Measurements from ENCODE around the gene TTLL6.
"Not testable (repeated sequence)": the region's sequence is repeated elsewhere in the genome, so short reads cannot be mapped to it uniquely, and the experiment has no call there.

Gene TTLL6

DNA sequence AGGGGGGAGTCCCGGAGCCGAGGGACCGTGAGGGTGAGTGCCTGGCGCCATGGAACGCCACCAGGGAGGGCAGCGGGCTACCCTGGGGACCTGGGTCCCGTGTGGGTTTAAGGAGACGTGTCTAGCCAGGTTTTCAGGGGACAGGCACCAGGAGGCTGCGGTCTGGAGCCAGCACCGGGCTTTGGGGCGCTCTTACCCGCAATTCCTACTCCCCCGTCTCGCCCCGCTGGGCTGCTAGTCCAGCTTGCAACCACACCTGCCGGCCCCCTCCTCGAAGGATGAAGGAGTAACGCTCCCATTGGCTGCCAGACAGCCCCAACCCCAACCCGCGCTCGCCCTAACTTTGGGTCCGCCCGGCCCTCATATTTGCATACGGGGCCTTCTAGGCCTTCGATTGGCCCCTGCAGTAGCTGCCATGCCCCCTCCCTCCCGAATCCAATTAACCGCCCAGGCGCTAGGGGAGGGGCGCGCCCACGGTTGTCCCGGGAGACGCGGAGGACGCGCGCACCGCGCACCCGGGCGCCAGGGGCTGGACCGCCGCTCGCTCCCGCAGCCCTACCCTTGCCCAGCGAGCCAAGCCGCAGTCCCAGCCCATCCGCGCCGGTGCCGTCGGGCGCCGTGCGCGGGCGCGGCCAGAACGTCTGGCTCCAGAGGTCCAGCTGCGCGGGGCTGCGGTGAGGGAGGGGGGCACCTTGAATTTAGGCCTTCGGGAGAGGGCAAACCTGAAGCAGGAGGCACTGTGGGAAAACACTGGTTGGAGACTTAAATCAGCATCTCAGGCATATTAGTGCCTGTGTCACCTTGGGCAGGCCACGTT, at the start of gene TTLL6:
TSS of gene TTLL6 (minus strand) at position 456 of the 817 bp plus-strand sequence. CDS start at position 299, 157 bp downstream.
- DNase-seq, result peak; percentile 74 to 83

DNA sequence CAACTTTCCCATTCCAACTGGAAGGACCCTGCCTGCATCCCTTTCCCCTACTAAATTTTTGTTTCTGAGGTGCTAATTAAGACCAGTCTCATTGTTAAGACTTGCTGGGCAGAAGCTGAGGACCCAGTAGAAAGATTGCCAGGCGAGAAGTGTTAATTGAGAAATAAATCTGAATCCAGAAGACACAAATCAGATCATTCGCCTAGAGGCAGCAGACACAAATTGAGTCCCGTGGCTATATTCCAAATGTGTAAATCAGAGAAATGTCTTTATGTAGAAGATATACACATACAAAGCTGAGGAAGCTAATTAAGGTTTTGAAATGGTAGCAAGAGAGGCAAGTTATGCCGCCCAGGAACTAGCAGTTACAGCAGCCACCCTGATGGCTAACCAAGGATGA, 43.4 kb upstream of the TTLL6 start:
- no peak for DNase-seq

DNA sequence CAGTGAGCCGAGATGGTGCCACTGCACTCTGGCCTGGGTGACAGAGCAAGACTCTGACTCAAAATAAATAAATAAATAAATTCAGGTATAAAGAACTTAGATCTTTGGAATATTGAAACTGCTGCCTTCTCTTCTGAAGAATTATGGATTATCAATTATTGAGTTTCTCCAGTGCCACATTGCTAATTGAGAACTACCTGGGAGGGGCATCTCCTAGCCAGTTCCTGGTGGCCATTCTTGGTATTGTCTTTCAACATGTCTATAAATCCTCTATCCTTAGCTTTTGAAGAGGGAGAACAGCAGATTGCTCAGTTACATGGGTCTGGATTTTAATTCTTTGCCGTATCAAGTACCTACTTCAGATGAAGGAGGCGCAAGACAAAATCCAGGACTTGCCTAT, 43.0 kb upstream of the TTLL6 start:
- no peak for DNase-seq

DNA sequence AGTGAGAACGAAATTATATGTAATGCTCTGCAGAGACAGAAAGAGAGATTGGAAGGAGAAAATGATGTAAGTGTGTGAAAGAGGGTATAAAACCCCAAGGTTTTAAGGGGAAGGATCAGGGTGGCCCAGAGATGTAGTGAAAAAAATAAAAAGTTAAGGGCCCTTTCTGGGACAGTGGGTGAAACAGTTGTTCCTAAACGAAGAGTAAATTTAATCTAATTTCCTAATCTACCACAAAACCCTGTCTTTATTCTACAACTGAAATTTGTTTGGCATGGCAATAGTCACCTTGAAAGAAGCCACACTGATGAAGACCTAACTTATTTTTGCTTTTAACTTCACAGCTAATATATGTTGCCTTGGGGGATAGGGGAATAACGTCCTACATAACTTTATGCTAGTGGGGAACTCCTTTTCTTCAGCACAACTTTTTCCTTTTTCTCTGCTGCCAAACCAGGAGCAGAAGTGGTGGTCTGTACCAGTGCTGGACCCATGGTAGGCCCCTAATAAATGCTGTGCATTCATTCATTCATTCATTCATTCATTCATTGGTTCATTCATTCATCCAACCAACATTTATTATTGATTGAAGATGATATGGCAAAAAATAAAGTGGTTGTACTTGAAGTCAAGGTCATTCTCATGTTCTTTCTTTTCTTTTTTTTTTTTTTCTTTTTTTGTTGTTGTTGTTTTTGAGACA, 39.2 kb upstream of the TTLL6 start:
- no peak for DNase-seq

DNA sequence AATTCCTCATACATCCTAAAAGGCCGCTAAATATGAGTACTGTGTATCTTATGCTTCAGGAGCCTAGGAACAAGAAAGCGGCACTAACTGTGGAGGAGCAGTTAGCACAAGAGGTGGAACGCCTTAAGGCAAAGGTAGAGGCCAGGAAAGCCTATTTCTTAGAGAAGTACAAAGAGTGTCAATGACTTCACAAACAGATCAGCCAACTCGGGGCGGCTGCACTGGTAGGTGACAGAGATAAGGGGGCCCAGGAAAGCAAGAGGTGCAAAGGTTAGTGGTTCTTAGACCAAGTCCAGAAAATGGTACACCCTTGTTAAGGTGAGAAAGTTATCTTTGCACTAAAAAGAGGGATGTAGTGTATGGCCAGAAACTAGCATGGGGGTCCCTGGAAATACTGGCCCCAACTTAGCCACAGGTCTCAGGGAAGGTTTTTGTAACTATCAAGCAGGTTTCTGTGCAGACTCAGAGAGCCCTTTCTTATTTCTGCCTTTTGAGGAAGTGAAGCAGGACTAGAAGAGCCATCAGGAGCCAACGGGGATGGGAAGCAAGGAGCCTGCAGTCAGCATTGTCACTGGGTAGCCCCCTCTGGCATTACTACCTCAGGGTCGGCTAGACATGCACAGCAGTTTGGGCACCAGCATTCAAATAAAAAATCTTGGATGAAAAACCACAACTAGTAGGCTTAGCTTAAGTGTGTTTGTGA, 37.9 kb upstream of the TTLL6 start:
- DNase-seq, result no peak

DNA sequence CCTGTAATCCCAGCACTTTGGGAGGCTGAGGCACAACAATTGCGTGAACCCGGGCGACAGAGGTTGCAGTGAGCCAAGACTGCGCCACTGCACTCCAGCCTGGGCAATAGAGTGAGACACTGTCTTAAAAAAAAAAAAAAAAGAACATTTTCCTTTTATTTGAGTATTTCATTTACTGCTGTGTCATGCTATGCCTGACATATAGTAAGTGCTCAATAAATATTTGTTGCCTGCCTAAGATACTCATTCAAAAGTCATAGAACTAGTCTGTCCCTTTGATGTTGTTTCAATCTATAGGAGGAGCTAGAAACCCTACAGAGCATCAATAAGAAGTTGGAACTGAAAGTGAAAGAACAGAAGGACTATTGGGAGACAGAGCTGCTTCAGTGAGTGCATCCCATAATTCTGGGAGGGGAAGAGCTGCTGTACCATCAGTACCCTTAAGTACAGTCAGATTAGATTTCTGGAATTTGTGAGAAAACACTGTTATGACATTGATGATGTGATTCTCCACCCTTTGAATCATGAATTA, 33.8 kb upstream of the TTLL6 start:
- DNase-seq, result peak in 1 of 2 donors; percentile 35

DNA sequence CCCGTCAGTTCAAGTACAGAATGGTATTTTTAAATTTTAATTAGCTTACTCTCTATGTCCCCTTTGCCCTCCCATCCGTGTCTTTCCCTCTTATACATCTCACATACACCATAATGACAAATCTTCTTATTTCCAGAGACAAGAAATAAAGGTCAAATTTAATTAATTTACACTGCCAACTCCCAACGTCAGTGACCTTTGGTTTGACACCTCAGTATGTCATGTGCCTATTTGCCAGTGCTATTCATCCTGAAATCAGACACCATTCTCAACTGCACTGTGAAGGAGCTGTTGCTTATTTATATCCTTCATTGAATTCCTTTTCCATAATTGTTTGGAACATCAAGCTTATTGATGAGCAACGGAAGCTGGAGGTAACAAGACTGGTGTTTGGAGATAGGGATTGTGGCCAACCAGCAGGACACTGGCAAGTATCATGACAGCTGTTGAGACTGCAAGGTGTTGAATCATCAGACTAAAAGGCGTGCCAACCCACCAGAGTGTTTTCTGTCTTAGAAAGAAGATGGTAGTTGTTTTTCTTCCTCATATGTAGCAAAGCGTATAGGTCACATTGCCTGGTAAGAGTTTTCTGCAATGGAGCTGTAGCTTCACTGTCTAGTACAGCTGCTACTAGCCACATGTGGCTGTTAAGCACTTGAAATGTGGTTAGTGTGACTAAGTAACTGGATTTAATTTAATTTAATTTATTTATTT, 26.3 kb upstream of the TTLL6 start:
- DNase-seq, result no peak

DNA sequence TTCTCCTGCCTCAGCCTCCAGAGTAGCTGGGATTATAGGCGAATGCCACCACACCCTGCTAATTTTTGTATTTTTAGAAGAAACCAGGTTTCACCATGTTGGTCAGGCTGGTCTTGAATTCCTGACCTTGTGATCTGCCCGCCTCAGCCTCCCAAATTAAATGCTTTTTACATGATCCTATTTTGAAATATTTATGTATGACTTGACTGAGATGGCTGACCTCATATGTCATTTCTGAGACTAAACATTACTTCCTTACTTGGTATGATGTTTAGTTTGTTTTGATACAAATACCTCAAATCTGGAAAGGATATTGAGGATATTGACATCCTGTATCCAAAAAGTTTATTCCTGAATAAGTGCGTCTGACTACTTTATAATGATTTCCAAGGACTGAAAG, 25.7 kb upstream of the TTLL6 start:
- DNase-seq, result no peak

DNA sequence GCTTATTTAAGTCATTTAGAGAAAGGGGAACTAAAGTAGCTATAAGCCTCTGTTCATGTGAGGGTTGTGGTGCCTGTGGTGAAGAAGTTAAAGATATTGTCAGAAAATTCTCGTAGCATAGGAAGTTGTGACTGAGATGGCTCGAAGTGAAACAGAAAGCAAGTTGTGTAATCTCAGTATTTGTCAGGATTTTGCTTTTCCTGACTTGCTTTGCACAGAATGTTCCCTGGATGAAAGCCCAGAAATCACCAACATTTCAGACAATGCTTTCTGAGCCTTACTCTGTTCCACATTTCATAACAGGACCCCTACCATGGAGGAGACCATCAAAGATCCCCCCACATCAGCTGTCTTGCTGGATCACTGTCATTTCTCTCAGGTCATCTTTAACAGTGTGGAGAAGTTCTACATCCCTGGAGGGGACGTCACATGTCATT, 24.4 kb upstream of the TTLL6 start:
- DNase-seq, result peak; percentile 30 to 65

DNA sequence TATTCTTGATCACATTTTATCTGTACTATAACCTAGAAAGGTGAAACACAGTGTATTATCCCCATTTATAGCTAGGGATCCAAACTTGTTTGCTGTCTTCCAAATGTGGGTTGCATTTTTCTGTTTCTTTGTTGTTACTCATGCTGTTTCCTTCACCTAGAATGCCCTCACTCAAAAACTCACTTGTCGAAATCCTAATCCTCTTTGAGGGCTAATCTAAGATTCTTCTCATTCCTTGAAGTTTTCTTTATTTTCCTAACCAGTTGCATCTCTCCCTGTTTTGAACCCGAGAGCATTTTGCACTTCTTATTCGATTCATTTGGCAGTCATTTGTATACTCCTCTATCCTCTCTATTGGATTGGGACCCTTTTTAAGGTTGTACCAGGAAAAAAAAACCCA, 23.4 kb upstream of the TTLL6 start:
- DNase-seq, result no peak

DNA sequence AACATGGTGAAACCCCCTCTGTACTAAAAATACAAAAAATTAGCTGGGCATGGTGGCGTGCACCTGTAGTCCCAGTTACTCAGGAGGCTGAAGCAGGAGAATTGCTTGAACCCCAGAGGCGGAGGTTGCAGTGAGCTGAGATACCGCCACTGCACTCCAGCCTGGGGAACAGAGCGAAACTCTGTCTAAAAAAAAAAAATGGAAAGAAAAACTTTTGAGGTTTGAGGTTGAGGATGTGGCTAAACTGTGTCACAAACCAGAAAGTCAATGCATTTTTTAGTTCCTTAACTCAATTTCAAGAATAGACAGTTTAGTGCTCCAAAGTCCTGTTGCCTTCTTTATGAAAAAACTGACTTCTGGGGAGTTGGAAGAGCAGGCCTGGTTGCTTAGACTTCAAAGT, 20.4 kb upstream of the TTLL6 start:
- peak in 1 of 2 donors; percentile 56 for DNase-seq

DNA sequence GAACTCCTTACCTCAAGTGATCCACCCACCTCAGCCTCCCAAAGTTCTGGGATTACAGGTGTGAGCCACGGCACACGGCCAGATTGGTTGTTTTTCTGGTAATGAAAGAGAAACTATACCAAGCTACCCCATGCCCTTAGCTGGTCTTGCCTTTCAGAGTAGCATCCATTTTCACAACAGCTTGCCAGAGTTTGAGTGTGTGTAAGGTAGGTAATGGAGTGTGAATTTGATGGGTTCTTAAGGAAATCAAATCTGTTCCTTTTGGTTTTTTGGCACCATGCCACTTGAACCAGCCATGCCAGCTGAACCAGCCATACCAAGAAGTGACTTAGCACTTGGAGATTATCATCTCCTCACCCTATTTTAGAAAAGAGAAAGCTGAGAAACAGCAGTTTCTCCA, 18.9 kb upstream of the TTLL6 start:
- DNase-seq, result peak in 1 of 2 donors; percentile 26

DNA sequence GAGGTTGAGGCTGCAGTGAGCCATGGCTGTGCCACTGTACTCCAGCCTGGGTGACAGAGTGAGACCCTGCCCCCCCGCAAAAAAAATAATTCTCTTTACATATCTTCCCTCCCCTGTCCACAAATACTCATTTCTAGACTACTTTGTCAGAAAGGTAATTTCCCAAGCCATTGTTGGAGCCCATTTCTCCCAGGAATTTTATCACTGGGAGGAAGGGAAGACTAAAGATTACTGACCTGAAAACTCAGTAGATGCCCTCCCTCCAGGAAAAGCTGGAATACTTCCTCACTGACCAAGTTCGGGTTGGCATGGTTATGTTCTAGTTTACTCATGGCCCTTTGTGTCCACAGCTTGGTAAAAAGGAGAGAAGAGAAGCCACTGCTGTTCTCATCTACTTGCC, 17.9 kb upstream of the TTLL6 start:
- DNase-seq, result no peak

DNA sequence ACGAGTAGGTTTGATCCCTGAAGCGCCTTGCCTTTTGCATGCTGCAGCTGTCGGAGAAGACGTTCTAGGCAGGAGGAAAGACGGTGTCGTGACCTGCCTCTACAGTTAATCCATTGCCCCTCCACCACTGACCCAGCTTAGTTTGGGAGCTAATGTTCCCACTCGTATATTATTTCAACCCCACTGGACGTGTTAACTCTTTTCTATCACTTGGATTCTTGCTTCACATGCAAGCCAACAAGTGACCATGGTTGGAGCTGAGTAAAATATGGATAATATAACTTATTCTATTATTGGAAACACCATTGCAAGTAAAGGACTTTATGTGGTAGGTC, 14.5 kb upstream of the TTLL6 start:
- no peak for DNase-seq

DNA sequence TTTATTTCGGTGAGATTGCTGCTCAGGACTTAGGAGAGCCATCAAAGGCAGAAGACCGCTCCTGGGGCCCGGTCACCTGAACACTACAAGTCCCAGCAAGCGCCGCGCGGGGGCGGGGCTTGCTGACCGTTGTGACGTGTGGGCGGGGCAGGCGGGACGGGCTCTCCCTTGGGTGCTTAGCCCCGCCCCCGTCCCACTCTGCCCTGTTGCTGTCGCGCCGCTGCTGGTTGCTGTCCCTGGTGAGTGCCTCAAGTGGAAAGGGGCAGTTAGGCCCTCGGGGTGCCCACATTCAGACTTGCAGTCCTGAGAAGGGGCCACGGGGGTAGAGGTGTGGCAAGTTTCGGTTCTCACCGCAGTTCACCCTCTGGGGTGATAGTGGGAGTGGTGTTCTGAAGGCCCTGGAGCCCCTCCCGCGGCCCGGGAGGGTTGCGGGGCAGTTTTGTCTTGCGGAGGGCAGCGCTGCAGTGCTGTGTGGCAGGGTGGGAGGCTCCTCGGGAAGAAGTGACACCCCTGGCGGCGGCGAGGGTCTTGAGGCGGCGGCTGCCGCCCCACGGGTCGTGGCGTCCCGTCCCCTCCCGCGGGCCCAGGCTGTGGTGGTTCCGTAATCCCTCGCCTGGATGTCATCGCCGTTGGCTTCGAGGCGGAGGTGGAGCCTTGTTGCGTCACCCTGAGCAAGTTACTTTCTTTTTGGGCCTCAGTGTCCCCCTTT, 14.0 kb upstream of the TTLL6 start, which contains the start of gene CALCOCO2:
TSS of gene CALCOCO2 (plus strand) at position 196 of the 709 bp plus-strand sequence. CDS start 10,673 bp downstream, outside the sequence.
- DNase-seq, result peak; percentile 91

DNA sequence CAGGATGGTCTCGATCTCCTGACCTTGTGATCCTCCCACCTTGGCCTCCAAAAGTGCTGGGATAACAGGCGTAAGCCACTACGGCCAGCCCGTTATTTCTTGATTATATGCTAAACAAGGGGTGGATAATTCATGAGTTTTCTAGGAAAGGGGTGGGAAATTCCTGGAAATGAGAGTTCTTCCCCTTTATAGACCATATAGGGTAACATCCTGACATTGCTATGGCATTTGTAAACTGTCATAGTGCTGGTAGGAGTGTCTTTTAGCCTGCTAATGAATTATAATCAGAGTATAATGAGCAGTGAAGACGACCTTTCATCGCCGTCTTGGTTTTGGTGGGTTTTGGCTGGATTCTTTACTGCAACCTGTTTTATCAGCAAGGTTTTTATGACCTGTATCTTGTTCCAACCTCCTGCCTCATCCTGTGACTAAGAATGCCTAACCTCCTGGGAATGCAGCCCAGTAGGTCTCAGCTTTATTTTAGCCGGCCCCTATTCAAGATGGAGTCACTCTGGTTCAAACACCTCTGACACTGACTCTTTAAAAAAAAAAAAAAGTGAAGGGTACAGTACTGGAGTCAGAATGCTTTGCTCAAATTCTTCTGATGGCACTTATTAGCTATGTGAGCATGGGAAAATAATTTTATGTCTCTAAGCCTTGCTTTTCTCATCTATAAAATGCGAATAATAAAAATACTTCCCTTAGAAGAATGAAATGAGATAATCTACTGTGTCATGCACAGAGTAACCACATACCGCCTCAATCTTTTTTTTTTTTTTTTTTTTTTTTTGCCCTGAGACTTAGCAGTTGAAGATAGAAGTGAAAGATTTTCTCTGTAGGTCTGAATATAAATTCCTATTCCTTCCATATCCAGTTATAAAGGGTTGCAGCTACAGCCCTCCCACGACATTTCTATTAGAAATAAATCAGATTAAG, 8.7 kb upstream of the TTLL6 start:
- DNase-seq, result no peak

DNA sequence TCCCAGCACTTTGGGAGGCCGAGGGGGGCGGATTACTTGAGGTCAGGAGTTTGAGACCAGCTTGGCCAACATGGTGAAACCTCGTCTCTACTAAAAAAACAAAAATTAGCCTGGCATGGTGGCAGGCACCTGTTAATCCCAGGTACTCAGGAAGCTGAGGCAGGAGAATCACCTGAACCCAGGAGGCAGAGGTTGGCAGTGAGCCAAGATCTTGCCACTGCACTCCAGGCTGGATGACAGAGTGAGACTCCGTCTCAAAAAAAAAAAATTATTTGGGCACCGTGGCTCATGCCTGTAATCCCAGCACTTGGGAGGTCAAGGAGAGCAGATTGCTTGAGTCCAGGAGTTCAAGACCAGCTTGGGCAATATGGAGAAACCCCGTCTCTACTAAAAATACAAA, 3.9 kb upstream of the TTLL6 start:
- DNase-seq, result not testable (repeated sequence)

DNA sequence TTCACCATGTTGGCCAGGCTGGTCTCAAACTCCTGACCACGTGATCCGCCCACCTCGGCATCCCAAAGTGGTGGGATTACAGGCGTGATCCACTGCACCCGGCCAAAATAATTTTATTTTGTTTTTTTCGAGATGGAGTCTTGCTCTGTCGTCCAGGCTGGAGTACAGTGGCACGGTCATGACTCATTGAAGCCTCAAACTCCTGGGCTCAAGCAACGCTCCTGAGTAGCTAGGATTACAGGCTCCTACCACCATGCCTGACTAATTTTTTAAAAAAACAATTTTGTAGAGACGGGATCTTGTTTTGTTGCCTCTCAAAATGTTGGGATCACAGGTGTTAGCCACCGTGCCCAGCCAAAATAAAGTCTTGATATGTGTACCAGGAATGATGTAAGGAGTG, 2.4 kb upstream of the TTLL6 start:
- no peak for DNase-seq

DNA sequence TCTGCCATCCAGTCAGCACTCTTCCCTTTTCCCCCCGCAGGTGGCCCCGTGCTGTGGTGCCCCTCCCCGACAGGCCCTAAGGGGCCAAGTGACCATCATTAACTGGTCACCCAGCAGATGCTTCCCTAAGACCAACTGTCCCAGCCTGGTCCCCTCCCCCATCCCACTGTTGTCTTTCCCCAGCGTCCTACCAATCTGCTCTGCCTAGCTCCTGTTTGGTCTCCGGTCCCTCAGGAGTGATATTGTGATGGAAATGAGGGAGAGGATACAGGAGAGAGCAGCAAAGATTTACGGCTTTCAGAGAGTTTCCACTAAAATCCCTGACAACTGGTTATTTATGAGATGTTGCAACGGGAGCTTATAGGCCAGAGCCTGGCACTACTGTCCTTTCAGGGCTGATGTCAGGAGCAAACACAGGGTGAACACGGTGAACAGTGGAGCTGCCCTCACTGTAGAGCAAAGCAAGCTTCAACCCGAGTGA, 1.4 kb upstream of the TTLL6 start:
- no peak for DNase-seq

DNA sequence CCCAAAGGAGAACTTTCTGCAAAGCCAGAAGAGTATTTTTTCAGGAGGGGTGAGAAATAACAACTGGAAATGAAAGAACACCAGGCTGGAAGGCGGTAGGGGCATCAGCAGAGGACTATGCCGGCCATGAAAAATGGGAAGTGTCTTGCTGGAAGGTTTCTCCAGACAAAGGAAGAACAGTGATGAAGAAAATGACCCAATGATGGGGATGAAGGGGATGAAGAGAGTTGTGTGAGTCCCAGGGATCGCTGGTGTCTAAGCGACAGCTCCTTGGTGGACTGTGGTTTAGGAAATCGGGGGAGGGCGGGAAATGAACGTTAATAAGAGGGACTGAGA, 623 bp downstream of the TTLL6 start:
- DNase-seq, result no peak

DNA sequence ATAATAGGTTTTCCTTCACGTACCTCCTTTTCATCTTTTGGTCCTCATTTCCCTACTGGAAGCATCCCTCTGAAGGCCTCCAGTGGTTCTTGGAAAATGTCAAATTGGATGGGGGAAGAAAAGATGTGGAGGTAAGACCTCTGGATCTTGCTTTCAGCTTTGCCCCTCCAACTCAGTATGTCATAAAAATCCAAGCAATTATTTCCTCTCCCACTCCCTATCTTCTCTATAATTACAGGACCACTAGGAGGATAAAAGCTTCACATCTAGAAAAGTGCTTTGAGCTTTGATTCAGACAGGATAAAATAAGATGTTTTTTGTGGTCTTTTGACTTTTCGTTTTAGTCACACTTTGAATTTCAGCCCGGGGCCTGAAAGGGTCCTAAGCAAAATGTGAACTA, 1.7 kb downstream of the TTLL6 start:
- DNase-seq, result no peak

All from CD4-positive, alpha-beta T cell treated with Interleukin-4 for 1 hour (primary cell).